Suprapubic skin (tissue), 4 donors: ENCODE results near the gene CEPT1. TPM values are rescaled to one million over a fixed set of nuclear protein-coding genes. Genes with fewer than 3 reads are reported as not detected.

Experiments
- DNase-seq, 2 donors: peaks; one replicate each; pipeline ENCODE4 v3.0.0-alpha.2; 2019; ENCODE audit warnings: low spot score in 2 of 2
- H3K27ac ChIP-seq: fragments of 200-600 bp; sonication (generic); one replicate; pipeline ENCODE4 v1.5.1; 2019
- H3K27me3 ChIP-seq: fragments of 200-600 bp; sonication (generic); one replicate; pipeline ENCODE4 v1.5.1; 2019
- H3K36me3 ChIP-seq: fragments of 200-600 bp; sonication (generic); one replicate; pipeline ENCODE4 v1.5.1; 2019
- H3K4me1 ChIP-seq: fragments of 200-600 bp; sonication (generic); one replicate; pipeline ENCODE4 v1.5.1; 2019
- H3K4me3 ChIP-seq: fragments of 200-600 bp; sonication (generic); one replicate; pipeline ENCODE4 v1.5.1; 2019; ENCODE audit warnings: mild to moderate bottlenecking
- H3K9me3 ChIP-seq: fragments of 200-600 bp; sonication (generic); one replicate; pipeline ENCODE4 v1.5.1; 2019
- CTCF ChIP-seq, 2 donors: fragments of 200-600 bp in 1 of 2; fragments of 450-650 bp in 1 of 2; sonication (generic) in 1 of 2; IDR thresholded peaks; one replicate each; pipeline ENCODE4 v1.5.1; 2016 to 2019; ENCODE audit warnings: antibody characterized with exemption in 2 of 2, mild to moderate bottlenecking in 1 of 2, moderate library complexity in 1 of 2
- EP300 ChIP-seq: sonication (generic); formaldehyde crosslinking; IDR thresholded peaks from one replicate; pipeline ENCODE4 v1.6.1; 2017; ENCODE audit warnings: antibody characterized with exemption
- POLR2A ChIP-seq, 2 donors: fragments of 450-650 bp; IDR thresholded peaks; one replicate each; pipeline ENCODE4 v1.6.1; 2017; ENCODE audit warnings: antibody characterized with exemption in 2 of 2, mild to moderate bottlenecking in 2 of 2, moderate library complexity in 2 of 2
- POLR2AphosphoS5 ChIP-seq, 3 donors: sonication (generic); formaldehyde crosslinking; IDR thresholded peaks; one replicate each; pipeline ENCODE4 v1.6.1; 2017; ENCODE audit warnings: antibody characterized with exemption in 3 of 3
- WGBS: methylation state at CpG from one replicate; pipeline ENCODE4 v1.1.5; 2018; 5-methylcytosine and 5-hydroxymethylcytosine counted together
- total RNA-seq, 4 donors: library from RNA; depleted of rRNA; stranded (reverse); fragments of >200 nt; gene quantifications; one replicate each; pipeline ENCODE4 v1.1.0, GENCODE V29; 2016

CEPT1 gene
- total RNA-seq, 4 donors from 2014 or later = 29.8 to 50.8 (median 36.9) TPM

GRCh38 chr1:111216751-111217150 lies 76.7 kb downstream of the CEPT1 start:
- whole genome bisulfite sequencing = 81% methylated on average over 5 of the region's 5 CpGs
- TF ChIP-seq EP300 (no peak), POLR2AphosphoS5 (IDR thresholded peaks at IDR 0.05) (no peak), CTCF (IDR thresholded peaks at IDR 0.05) (no peak), POLR2A (IDR thresholded peaks at IDR 0.05) (no peak)
- Histone ChIP-seq H3K9me3 (no peaks in the 10 kb centered on the region), H3K27me3 (no peaks in the 10 kb centered on the region), H3K4me3 (no peak overlapping the region), H3K4me1 (peaks cover 4% of the 10 kb centered on the region), H3K27ac (no peak overlapping the region), H3K36me3 (no peaks in the 10 kb centered on the region)
- DNase-seq = no peak

- Histone ChIP-seq H3K4me3 (no peak overlapping the region), H3K27ac (no peak overlapping the region), H3K9me3 (no peaks in the 10 kb centered on the region), H3K36me3 (no peaks in the 10 kb centered on the region), H3K27me3 (no peaks in the 10 kb centered on the region), H3K4me1 (peaks cover 6% of the 10 kb centered on the region)
- WGBS = 75% methylated on average over 5 of the region's 5 CpGs
- DNase-seq = no peak
- TF ChIP-seq POLR2A (IDR thresholded peaks at IDR 0.05) = no peak
- no peak for TF ChIP-seq CTCF (IDR thresholded peaks at IDR 0.05)
- TF ChIP-seq EP300 = no peak
- no peak for TF ChIP-seq POLR2AphosphoS5 (IDR thresholded peaks at IDR 0.05)
Observed at GRCh38 chr1:111217183-111217910, 77.3 kb downstream of the CEPT1 start.

GRCh38 chr1:111218701-111219556 lies 78.9 kb downstream of the CEPT1 start:
- H3K27me3 ChIP-seq = no peaks in the 10 kb centered on the region
- WGBS = 94% methylated on average over 8 of the region's 8 CpGs
- peaks cover 13% of the 10 kb centered on the region for H3K4me1 ChIP-seq
- DNase-seq = no peak
- no peaks in the 10 kb centered on the region for H3K9me3 ChIP-seq
- no peaks in the 10 kb centered on the region for H3K36me3 ChIP-seq
- no peak overlapping the region for H3K4me3 ChIP-seq
- TF ChIP-seq CTCF (IDR thresholded peaks at IDR 0.05) (no peak), EP300 (no peak), POLR2AphosphoS5 (IDR thresholded peaks at IDR 0.05) (no peak), POLR2A (IDR thresholded peaks at IDR 0.05) (no peak)
- no peak overlapping the region for H3K27ac ChIP-seq

- DNase-seq = no peak
- WGBS = 84% methylated on average over 5 of the region's 5 CpGs
- Histone ChIP-seq H3K27me3 (no peaks in the 10 kb centered on the region), H3K36me3 (no peaks in the 10 kb centered on the region), H3K27ac (no peak overlapping the region), H3K4me1 (peaks cover 13% of the 10 kb centered on the region), H3K9me3 (no peaks in the 10 kb centered on the region), H3K4me3 (no peak overlapping the region)
- TF ChIP-seq CTCF (IDR thresholded peaks at IDR 0.05) (no peak), POLR2AphosphoS5 (IDR thresholded peaks at IDR 0.05) (no peak), EP300 (no peak), POLR2A (IDR thresholded peaks at IDR 0.05) (no peak)
Observed at GRCh38 chr1:111219557-111220286, 79.7 kb downstream of the CEPT1 start.
